IMR-90 (cell line): ENCODE results near the gene RAB8A. TPM values are rescaled to one million over a fixed set of nuclear protein-coding genes. Genes with fewer than 3 reads are reported as not detected.

Experiments used
- ATAC-seq: fragments of 200-7000 bp; cut with Tn5 transposase; 2 replicates; pipeline ENCODE4 v1.9.1; 2020; ENCODE audit warnings: low read depth, mild to moderate bottlenecking, moderate library complexity
- BruUV-seq: library from RNA; stranded (reverse); fragments of 400-500 nt; replicated peaks from 2 replicates; lab custom pipeline; 2021; lab: Mats Ljungman, UMichigan
- CTCF ChIA-PET: fragments of 300-600 bp; formaldehyde crosslinking; extraction: SDS; loops from one replicate; lab custom pipeline; 2021; ENCODE audit warnings: antibody characterized with exemption; lab: Yijun Ruan, JAX
- POLR2A ChIA-PET: fragments of 300-600 bp; sonication (Branson Sonifier 250); formaldehyde crosslinking; loops from one replicate; lab custom pipeline; 2022; ENCODE audit warnings: antibody characterized with exemption; ENCODE audit not compliant: unreplicated experiment; lab: Charles Lee
- DNase-seq: peaks from one replicate; pipeline ENCODE4 v3.0.0; 2013
- H2AFZ ChIP-seq: replicated peaks from 2 replicates; pipeline ENCODE3; 2013; ENCODE audit warnings: low read length, mild to moderate bottlenecking; ENCODE audit not compliant: poor library complexity
- H2AK5ac ChIP-seq: 2 replicates; pipeline ENCODE4 v1.6.1; 2013; ENCODE audit warnings: low read depth, low read length, inconsistent platforms
- H2AK9ac ChIP-seq: replicated peaks from 2 replicates; pipeline ENCODE3; 2013; ENCODE audit warnings: mild to moderate bottlenecking, low read depth, low read length, moderate library complexity; ENCODE audit not compliant: poor library complexity
- H2BK120ac ChIP-seq: 2 replicates; pipeline ENCODE4 v1.6.1; 2013; ENCODE audit warnings: low read depth, low read length, inconsistent platforms
- H2BK15ac ChIP-seq: 3 replicates; pipeline ENCODE4 v1.6.1; 2013; ENCODE audit warnings: low read depth, low read length, inconsistent platforms
- H2BK20ac ChIP-seq: 2 replicates; pipeline ENCODE4 v1.6.1; 2013; ENCODE audit warnings: low read depth, mild to moderate bottlenecking, inconsistent platforms, low read length, moderate library complexity
- H2BK5ac ChIP-seq: 2 replicates; pipeline ENCODE4 v1.6.1; 2013; ENCODE audit warnings: mild to moderate bottlenecking, low read depth, low read length, inconsistent platforms; ENCODE audit not compliant: poor library complexity, severe bottlenecking
- H3K14ac ChIP-seq: replicated peaks from 2 replicates; pipeline ENCODE4 v1.6.1; 2013; ENCODE audit warnings: low read depth, low read length, inconsistent platforms
- H3K18ac ChIP-seq: 2 replicates; pipeline ENCODE4 v1.6.1; 2013; ENCODE audit warnings: low read depth, low read length, control low read depth
- H3K23ac ChIP-seq: 2 replicates; pipeline ENCODE4 v1.6.1; 2013; ENCODE audit warnings: low read depth, low read length, inconsistent platforms
- H3K27ac ChIP-seq: 2 replicates; pipeline ENCODE4 v1.5.1; 2013; ENCODE audit warnings: mild to moderate bottlenecking, control low read depth, low read length; ENCODE audit not compliant: insufficient read depth
- H3K27me3 ChIP-seq: 2 replicates; pipeline ENCODE4 v1.6.1; 2013; ENCODE audit warnings: low read length; ENCODE audit not compliant: control insufficient read depth, insufficient read depth
- H3K36me3 ChIP-seq: 2 replicates; pipeline ENCODE4 v1.6.1; 2013; ENCODE audit warnings: low read length, mixed read lengths; ENCODE audit not compliant: control insufficient read depth, insufficient read depth
- H3K4ac ChIP-seq: 2 replicates; pipeline ENCODE4 v1.6.1; 2013; ENCODE audit warnings: low read depth, low read length, inconsistent platforms
- H3K4me1 ChIP-seq: 2 replicates; pipeline ENCODE4 v1.6.1; 2013; ENCODE audit warnings: low read length, mixed read lengths; ENCODE audit not compliant: control insufficient read depth, insufficient read depth
- H3K4me2 ChIP-seq: 2 replicates; pipeline ENCODE4 v1.6.1; 2013; ENCODE audit warnings: low read depth, mild to moderate bottlenecking, control low read depth, low read length, moderate library complexity
- H3K4me3 ChIP-seq: 2 replicates; pipeline ENCODE4 v1.5.1; 2013; ENCODE audit warnings: low read depth, mild to moderate bottlenecking, control low read depth, low read length, moderate library complexity; ENCODE audit not compliant: insufficient read depth
- H3K56ac ChIP-seq: 2 replicates; pipeline ENCODE4 v1.6.1; 2013; ENCODE audit warnings: low read length, inconsistent platforms; ENCODE audit not compliant: insufficient read depth; ENCODE audit errors: extremely low read depth
- H3K79me1 ChIP-seq, 2 experiments: 2 replicates each; pipeline ENCODE4 v1.6.1; 2013; ENCODE audit warnings: low read length in 2 of 2, inconsistent platforms in 1 of 2, low read depth in 1 of 2
- H3K9ac ChIP-seq: 2 replicates; pipeline ENCODE4 v1.6.1; 2013; ENCODE audit warnings: low read depth, low read length, control low read depth
- H3K9me1 ChIP-seq: 2 replicates; pipeline ENCODE4 v1.6.1; 2013; ENCODE audit warnings: low read length, inconsistent platforms; ENCODE audit not compliant: insufficient read depth
- H3K9me3 ChIP-seq: 2 replicates; pipeline ENCODE4 v1.6.1; 2013; ENCODE audit warnings: low read length; ENCODE audit not compliant: control insufficient read depth, insufficient read depth
- H4K20me1 ChIP-seq: 2 replicates; pipeline ENCODE4 v1.6.1; 2013; ENCODE audit warnings: low read length, inconsistent platforms; ENCODE audit not compliant: insufficient read depth
- H4K5ac ChIP-seq: 2 replicates; pipeline ENCODE4 v1.6.1; 2013; ENCODE audit warnings: mild to moderate bottlenecking, low read depth, low read length, control low read depth
- H4K8ac ChIP-seq, 2 experiments: 2 replicates each; pipeline ENCODE4 v1.6.1; 2013; ENCODE audit warnings: low read depth in 2 of 2, low read length in 2 of 2, control low read depth in 1 of 2, inconsistent platforms in 1 of 2
- H4K91ac ChIP-seq: 2 replicates; pipeline ENCODE4 v1.6.1; 2013; ENCODE audit warnings: low read depth, low read length, inconsistent platforms; ENCODE audit not compliant: insufficient read depth
- BHLHE40 ChIP-seq: fragments of 150-350 bp; IDR thresholded peaks from 2 replicates; pipeline ENCODE4 v1.6.1; 2016; ENCODE audit warnings: mild to moderate bottlenecking, low read depth, low read length
- CEBPB ChIP-seq: IDR thresholded peaks from 2 replicates; pipeline ENCODE4 v1.6.1; 2012; ENCODE audit warnings: low read depth, low read length, improper control_type of control experiment
- CHD1 ChIP-seq: IDR thresholded peaks from 2 replicates; pipeline ENCODE4 v1.6.1; 2012; ENCODE audit warnings: low read depth, low read length, improper control_type of control experiment
- CTCF ChIP-seq: conservative IDR thresholded peaks from 2 replicates; pipeline ENCODE4 v1.5.1; 2012; ENCODE audit warnings: mild to moderate bottlenecking, low read depth, low read length, improper control_type of control experiment
- ELK1 ChIP-seq: fragments of 150-350 bp; IDR thresholded peaks from 2 replicates; pipeline ENCODE4 v1.6.1; 2016; ENCODE audit warnings: low read depth, mild to moderate bottlenecking, low read length, moderate library complexity, borderline replicate concordance
- FOS ChIP-seq: fragments of 150-350 bp; IDR thresholded peaks from 2 replicates; pipeline ENCODE4 v1.6.1; 2016; ENCODE audit warnings: low read depth, low read length
- MAFK ChIP-seq: IDR thresholded peaks from 2 replicates; pipeline ENCODE4 v1.6.1; 2012; ENCODE audit warnings: low read depth, low read length, improper control_type of control experiment
- MAZ ChIP-seq: IDR thresholded peaks from 2 replicates; pipeline ENCODE4 v1.6.1; 2012; ENCODE audit warnings: low read depth, mild to moderate bottlenecking, low read length, improper control_type of control experiment, moderate library complexity, borderline replicate concordance
- MXI1 ChIP-seq: IDR thresholded peaks from 2 replicates; pipeline ENCODE4 v1.6.1; 2012; ENCODE audit warnings: low read depth, mild to moderate bottlenecking, low read length, moderate library complexity, borderline replicate concordance
- NFE2L2 ChIP-seq: fragments of 150-350 bp; IDR thresholded peaks from 2 replicates; pipeline ENCODE4 v1.6.1; 2016; ENCODE audit warnings: low read depth, mild to moderate bottlenecking, low read length
- POLR2A ChIP-seq: IDR thresholded peaks from 2 replicates; pipeline ENCODE4 v1.6.1; 2012; ENCODE audit warnings: mild to moderate bottlenecking, low read depth, low read length
- RAD21 ChIP-seq: IDR thresholded peaks from 2 replicates; pipeline ENCODE4 v1.6.1; 2012; ENCODE audit warnings: low read length, improper control_type of control experiment
- RCOR1 ChIP-seq: IDR thresholded peaks from 2 replicates; pipeline ENCODE4 v1.6.1; 2012; ENCODE audit warnings: mild to moderate bottlenecking, low read length, improper control_type of control experiment; ENCODE audit not compliant: insufficient replicate concordance
- RFX5 ChIP-seq: IDR thresholded peaks from 2 replicates; pipeline ENCODE4 v1.8.0; 2012; ENCODE audit warnings: low read depth, mild to moderate bottlenecking, low read length, moderate library complexity
- SMC3 ChIP-seq: fragments of 150-350 bp; IDR thresholded peaks from 2 replicates; pipeline ENCODE4 v1.6.1; 2016; ENCODE audit warnings: low read depth, mild to moderate bottlenecking, antibody characterized with exemption, low read length, moderate library complexity
- WGBS, 2 experiments: methylation state at CpG; one replicate each; pipeline versions ENCODE4 v1.1.5 to v1.1.7; 2013; ENCODE audit warnings: missing lambda C conversion rate in 2 of 2; ENCODE audit not compliant: insufficient read length in 1 of 2; ENCODE audit errors: extremely low coverage in 2 of 2; 5-methylcytosine and 5-hydroxymethylcytosine counted together
- dilution Hi-C: fragments of 300-500 bp; cut with HindIII; formaldehyde crosslinking; loops from one replicate; pipeline ENCODE4 v1.14.3; 2018; ENCODE audit warnings: low sequenced_read_pairs; ENCODE audit not compliant: unreplicated experiment
- in situ Hi-C: fragments of 300-500 bp; cut with MboI; formaldehyde crosslinking; loops from 3 replicates; pipeline ENCODE4 v1.14.3; 2019; ENCODE audit warnings: low sequenced_read_pairs, inconsistent platforms, mixed read lengths
- intact Hi-C: fragments of 100-400 bp; cut with micrococcal nuclease; formaldehyde crosslinking; loops from 2 replicates; pipeline ENCODE4 v1.10.0; 2022
- polyA plus RNA-seq, 3 experiments: library from polyadenylated mRNA; depleted of rRNA; stranded (reverse); fragments of >200 nt; gene quantifications; 2 replicates each; pipeline ENCODE4 v1.2.3, GENCODE V29; 2012; ENCODE audit warnings: low replicate concordance in 1 of 3
- total RNA-seq: library from RNA; depleted of rRNA; stranded (reverse); fragments of >200 nt; gene quantifications from 2 replicates; pipeline ENCODE4 v1.2.3, GENCODE V29; 2012
- TF ChIP-seq, protein P1 (sequence below): fragments of 150-350 bp; IDR thresholded peaks from 2 replicates; pipeline ENCODE4 v1.6.1; 2017; ENCODE audit warnings: mild to moderate bottlenecking, antibody characterized with exemption, low read length, low read depth

RAB8A gene
- total and polyA plus RNA-seq, 2 of the 4 experiments (the other 2 are of a cell fraction), result 64.5 to 135 TPM

DNA sequence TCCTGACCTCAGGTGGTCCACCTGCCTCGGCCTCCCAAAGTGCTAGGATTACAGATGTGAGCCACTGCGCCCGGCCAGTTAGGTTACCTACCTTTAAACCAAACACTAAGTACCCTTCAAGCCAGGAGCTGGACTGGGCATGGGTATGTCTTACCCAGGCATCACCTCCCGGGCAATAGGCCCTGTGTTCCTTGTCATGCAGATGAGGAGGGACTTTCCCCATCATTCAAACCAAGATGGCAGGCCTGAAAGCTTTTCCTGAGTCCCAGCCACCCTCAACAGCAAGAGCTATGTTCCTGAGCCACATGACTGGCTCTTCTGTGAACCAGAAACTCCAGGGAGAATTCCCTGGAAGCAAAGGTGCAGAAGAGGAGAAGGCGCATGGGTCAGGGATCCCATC is 9.5 kb downstream of the RAB8A start:
- BruUV-seq, result no TSS peak
- POLR2A ChIA-PET, result no interaction called here
- no peak overlapping the region for H2AK9ac ChIP-seq
- H4K5ac ChIP-seq, result no peak overlapping the region
- 0 out of 2 replicates have a peak, but pooled peaks cover under 1% of the 10 kb centered on the region for H3K9me1 ChIP-seq
- DNase-seq, result no peak
- H3K23ac ChIP-seq, result no peak overlapping the region
- no peak overlapping the region for H3K27ac ChIP-seq
- H3K9ac ChIP-seq, result no peak overlapping the region
- TF ChIP-seq FOS (no peak), MAZ (no peak), RCOR1 (no peak), CEBPB (no peak), BHLHE40 (no peak), ELK1 (no peak), SMC3 (no peak), CTCF (no peak), RAD21 (no peak), MAFK (no peak), CHD1 (no peak), MXI1 (no peak), NFE2L2 (no peak), POLR2A (no peak), RFX5 (no peak)
- TF ChIP-seq, protein P1, sequence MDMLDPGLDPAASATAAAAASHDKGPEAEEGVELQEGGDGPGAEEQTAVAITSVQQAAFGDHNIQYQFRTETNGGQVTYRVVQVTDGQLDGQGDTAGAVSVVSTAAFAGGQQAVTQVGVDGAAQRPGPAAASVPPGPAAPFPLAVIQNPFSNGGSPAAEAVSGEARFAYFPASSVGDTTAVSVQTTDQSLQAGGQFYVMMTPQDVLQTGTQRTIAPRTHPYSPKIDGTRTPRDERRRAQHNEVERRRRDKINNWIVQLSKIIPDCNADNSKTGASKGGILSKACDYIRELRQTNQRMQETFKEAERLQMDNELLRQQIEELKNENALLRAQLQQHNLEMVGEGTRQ, result no peak
- H2AK5ac ChIP-seq, result no peak overlapping the region
- no peak overlapping the region for H4K8ac ChIP-seq
- intact Hi-C loops (no loop called here), in situ Hi-C loops (no loop called here), dilution Hi-C loops (no loop called here)
- H2BK5ac ChIP-seq, result no peak overlapping the region
- no peaks in the 10 kb centered on the region for H3K27me3 ChIP-seq
- no peak overlapping the region for H3K14ac ChIP-seq
- H3K36me3 ChIP-seq, result peaks cover 66% of the 10 kb centered on the region
- no peak overlapping the region for H2BK120ac ChIP-seq
- H3K56ac ChIP-seq, result no peak overlapping the region
- peaks cover 6 to 43% of the 10 kb centered on the region in 2 experiments for H3K79me1 ChIP-seq
- CTCF ChIA-PET, result no interaction called here
- no peak overlapping the region for H3K18ac ChIP-seq
- H3K4me1 ChIP-seq, result no peaks in the 10 kb centered on the region
- no peaks in the 10 kb centered on the region for H3K9me3 ChIP-seq
- H2BK20ac ChIP-seq, result no peak overlapping the region
- ATAC-seq, result no peak
- H4K20me1 ChIP-seq, result peaks cover 5% of the 10 kb centered on the region; the same call in 1 of the 2 replicates
- no peak overlapping the region for H3K4ac ChIP-seq
- no peak overlapping the region for H2BK15ac ChIP-seq
- H3K4me3 ChIP-seq, result no peak overlapping the region
- no peak overlapping the region for H3K4me2 ChIP-seq
- H2AFZ ChIP-seq, result no peak overlapping the region
- WGBS, 2 experiments, result no CpG with 5 or more reads among the region's 5 CpGs
- no peak overlapping the region for H4K91ac ChIP-seq
